Spleen (tissue), 7 donors: ENCODE results near the gene LCN2.

Experiments
- CTCF ChIP-seq, 11 experiments: fragments of 200-600 bp in 7 of 11; fragments of 450-650 bp in 4 of 11; sonication (generic) in 4 of 11; IDR thresholded peaks in 8 of 11; conservative IDR thresholded peaks in 3 of 11; 1 replicate in 7 of 11; 2 replicates in 4 of 11; pipeline versions ENCODE4 v1.4.0 to v1.8.0; 2016 to 2021; ENCODE audit warnings: antibody characterized with exemption in 11 of 11, inconsistent platforms in 4 of 11, mild to moderate bottlenecking in 1 of 11
- POLR2AphosphoS5 ChIP-seq, 3 donors: sonication (generic); formaldehyde crosslinking; IDR thresholded peaks; one replicate each; pipeline ENCODE4 v1.5.1; 2017; ENCODE audit warnings: antibody characterized with exemption in 3 of 3
- donor health status: DM: no; HTN: no; CAD: no; lungs with moderate emphysema.
- donor health status: DM: no; HTN: no; CAD: no.
- donor health status: DM: no; HTN: no; CAD: no.

GRCh38 chr9:128113526-128114325 lies 35.5 kb upstream of the LCN2 start:
- TF ChIP-seq CTCF (IDR thresholded peaks at IDR 0.05 in 8 of 11, conservative IDR thresholded peaks at IDR 0.05 in 3 of 11) = no peak
- TF ChIP-seq POLR2AphosphoS5 (IDR thresholded peaks at IDR 0.05) = no peak
